Measurements from ENCODE around the gene TIFAB.

TIFAB gene

GRCh38 chr5:135444881-135445280 is 7.3 kb downstream of the TIFAB start:
- no peak overlapping the region for H3K27ac ChIP-seq
- no peak for DNase-seq (ENCODE audit: low read depth, low spot score)

DNA sequence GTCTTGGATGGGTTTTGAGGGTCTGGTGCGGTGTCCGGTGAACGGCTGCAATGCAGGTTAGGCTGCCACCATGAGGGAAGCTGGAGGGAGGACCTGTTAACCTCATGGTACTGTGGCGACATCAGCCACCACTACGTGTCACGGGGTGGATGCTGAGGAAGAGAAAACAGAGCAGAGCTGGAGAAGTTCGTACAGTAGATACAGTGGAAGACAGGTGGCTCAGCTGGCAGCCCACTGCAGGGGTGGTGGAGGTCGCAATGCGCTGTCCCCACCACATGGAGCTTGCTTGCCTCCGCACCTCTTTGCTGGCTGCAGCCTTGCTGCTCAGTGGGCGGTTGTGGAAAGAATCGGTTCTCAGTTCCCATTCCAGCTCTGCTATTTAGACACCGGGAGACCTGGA is 7.8 kb downstream of the TIFAB start:
- no peak for DNase-seq (ENCODE audit: low read depth, low spot score)
- no peak overlapping the region for H3K27ac ChIP-seq

- H3K27ac ChIP-seq: no peak overlapping the region
- no peak for DNase-seq (ENCODE audit: low read depth, low spot score)
Measured at GRCh38 chr5:135443161-135443960, 8.8 kb downstream of the TIFAB start.

DNA sequence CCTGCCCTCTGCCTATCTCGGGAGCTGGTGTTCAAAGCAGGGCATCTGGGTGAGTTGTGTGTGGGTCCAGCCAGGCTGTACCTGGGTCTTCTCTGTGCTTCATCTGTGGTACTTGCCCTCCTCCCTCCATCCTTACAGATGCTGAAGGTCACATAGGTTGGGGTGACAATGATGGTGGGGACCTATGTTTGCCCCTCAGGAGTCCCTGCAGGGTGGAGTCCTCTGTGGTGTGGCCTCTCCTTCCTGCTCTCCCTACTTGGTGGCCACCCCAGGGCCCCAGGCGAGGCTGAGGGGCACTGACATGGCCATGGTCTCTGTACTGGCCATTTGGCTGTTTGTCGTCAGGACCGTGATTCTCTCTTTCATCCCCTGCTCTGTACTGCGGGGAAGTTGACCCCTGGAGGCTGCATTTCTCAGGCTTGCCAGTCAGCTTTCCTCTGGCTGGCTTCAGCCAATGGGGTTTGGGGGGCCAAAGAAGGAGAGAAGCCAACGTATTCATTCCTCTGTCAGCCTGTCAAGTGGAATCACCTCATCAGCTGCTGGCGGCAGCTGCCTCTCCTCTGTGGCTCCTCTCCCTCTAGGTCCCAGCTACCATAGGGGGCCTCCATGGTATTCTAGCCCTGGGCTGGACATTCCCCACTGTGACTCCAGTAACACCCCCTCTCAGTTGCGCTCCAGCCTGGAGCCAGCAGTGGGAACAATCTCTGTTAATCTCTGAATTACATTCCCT is 9.6 kb downstream of the TIFAB start:
- H3K27ac ChIP-seq: no peak overlapping the region
- DNase-seq (ENCODE audit: low read depth, low spot score): no peak

GRCh38 chr5:135441919-135442318 is 10.2 kb downstream of the TIFAB start:
- no peak overlapping the region for H3K27ac ChIP-seq

DNA sequence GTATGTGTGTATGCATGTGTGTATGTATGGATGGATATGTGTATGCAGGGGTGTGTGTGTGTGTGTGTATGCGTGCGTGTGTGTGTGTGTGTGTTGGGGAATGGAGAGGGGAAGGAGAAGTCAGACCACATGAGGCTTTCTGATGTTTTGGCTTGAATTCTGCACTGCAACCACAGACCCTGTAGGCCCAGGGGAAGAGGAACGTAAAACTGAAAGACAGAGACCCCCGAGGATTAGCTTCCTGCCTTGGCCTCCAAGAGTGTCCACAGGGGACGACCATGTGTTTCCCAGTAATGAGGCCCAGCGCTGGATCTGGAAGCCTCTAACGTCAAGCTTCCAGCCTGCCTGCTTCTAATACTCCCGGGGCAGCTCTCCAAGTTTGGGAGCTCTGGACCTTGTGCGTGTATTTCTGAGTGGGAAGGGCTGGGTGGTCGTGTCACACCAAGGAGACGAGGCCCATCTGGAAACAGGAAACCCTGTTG is 10.8 kb downstream of the TIFAB start:
- no peak overlapping the region for H3K27ac ChIP-seq
- no peak for DNase-seq (ENCODE audit: low read depth, low spot score)

More at GRCh38 chr5:135441919-135442318, 10.2 kb downstream of the TIFAB start:
- DNase-seq (ENCODE audit: low read depth, low spot score): no peak

DNA sequence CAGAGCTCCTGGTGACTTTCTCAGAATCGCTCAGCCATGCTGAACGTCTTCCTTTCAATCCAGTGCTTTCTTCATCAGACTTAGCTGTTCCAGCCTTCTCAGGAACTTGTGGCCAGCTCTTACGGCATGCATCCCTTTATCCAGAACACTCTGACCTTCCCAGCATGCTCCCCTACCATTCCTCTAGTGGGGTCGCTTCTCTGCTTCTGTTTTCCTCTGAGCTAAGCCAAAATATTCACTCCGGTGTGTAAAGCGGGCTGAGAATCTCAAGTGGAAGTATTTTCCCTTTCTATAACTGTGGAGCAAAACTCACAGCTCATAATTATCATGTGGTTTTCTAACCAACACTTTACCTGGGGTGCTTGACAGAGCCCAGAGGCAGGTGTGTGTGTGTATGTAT is 11.2 kb downstream of the TIFAB start:
- H3K27ac ChIP-seq: no peak overlapping the region
- no peak for DNase-seq (ENCODE audit: low read depth, low spot score)

- no peak overlapping the region for H3K27ac ChIP-seq
- DNase-seq (ENCODE audit: low read depth, low spot score): no peak
Measured at GRCh38 chr5:135439231-135440205, 12.6 kb downstream of the TIFAB start.

DNA sequence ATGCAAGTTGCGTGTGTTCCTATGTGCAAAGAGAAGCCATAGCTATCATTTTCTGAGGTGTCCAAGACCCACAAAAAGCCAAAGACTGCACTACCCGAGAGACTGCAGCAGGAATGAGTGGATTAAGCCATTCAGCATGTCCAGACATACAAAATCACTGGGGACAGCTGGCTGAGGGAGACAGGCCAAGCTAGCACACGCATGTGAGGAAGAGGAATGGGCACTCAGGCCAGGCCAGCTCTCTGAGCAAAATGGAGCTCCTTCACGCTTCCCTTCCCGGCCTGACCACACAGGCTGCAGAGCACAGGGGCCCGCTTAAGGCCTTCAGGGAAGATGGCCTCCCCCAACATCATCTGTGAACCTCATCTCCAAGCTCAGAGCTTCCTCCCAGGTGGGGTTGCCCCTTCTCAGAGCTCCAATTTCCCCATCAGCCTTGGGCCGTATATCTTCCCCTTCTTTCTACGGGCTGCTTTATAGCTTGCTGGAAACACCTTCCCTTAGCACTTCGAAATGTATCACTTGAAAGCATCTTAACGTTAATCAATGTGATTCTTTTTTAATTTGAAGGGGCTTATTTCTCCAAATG is 13.4 kb downstream of the TIFAB start:
- H3K27ac ChIP-seq: no peak overlapping the region
- no peak for DNase-seq (ENCODE audit: low read depth, low spot score)

DNA sequence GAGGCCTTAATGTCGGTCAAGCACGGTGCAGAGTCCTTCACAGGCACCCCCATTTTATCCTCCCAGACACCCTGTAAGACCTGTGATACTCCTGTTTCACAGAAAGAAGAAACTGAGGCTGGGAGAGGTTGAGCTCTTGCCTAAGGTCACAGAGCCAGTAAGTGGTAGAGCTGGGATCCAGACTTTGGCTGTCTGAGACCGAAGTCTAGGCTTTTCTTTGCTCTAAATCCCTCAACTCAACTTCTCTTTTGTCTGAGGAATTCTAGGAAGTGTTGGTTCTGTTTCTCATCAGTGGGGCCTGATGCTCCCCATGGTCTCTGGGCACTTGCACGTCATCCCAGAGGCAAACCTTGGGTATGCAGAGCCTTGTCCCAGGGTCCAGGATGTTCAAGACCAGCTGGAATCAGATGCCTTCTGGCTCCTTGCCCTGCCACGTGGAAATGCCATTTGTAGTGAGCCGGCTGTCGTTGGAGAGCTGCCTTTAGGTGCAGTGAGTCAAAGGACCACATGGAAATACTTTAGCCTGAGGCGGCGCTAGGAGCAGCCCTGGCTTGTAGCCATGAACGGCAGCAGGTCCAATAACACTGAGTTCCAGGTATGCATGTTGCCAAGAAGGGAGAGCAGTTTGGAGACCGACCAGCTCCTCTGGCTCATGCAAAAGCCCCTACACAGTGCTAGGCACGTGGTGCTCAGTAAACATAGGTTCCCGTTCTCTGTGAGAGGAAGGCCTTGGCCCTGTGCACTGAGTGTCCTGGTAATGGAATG is 14.2 kb downstream of the TIFAB start:
- peak; percentile 29 for DNase-seq (ENCODE audit: low read depth, low spot score)
- H3K27ac ChIP-seq: no peak overlapping the region

DNA sequence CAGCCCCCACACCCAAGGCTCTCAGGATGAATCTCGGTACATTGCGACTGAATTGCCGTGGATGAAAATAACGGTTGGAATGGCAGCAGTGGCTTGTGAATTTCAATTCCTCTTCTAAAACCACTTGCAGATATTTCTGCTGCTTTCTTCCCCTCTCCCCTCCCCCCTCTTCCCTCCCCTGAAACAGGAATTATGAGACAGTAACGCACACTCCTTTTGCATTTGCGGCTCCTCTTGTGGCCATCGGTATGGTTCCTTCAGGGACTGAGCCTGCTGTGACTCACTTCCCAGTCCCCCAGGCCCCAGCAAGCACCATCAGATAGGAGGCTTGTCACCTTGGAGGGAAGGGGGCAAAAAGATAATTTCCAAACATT is 14.7 kb downstream of the TIFAB start:
- no peak overlapping the region for H3K27ac ChIP-seq

GRCh38 chr5:135436951-135437418 is 15.2 kb downstream of the TIFAB start:
- no peak overlapping the region for H3K27ac ChIP-seq
- no peak for DNase-seq (ENCODE audit: low read depth, low spot score)

More for the DNA sequence above, 14.7 kb downstream of the TIFAB start:
- DNase-seq (ENCODE audit: low read depth, low spot score): no peak

GRCh38 chr5:135435467-135436330 is 16.5 kb downstream of the TIFAB start:
- no peak for DNase-seq (ENCODE audit: low read depth, low spot score)
- H3K27ac ChIP-seq: no peak overlapping the region

DNA sequence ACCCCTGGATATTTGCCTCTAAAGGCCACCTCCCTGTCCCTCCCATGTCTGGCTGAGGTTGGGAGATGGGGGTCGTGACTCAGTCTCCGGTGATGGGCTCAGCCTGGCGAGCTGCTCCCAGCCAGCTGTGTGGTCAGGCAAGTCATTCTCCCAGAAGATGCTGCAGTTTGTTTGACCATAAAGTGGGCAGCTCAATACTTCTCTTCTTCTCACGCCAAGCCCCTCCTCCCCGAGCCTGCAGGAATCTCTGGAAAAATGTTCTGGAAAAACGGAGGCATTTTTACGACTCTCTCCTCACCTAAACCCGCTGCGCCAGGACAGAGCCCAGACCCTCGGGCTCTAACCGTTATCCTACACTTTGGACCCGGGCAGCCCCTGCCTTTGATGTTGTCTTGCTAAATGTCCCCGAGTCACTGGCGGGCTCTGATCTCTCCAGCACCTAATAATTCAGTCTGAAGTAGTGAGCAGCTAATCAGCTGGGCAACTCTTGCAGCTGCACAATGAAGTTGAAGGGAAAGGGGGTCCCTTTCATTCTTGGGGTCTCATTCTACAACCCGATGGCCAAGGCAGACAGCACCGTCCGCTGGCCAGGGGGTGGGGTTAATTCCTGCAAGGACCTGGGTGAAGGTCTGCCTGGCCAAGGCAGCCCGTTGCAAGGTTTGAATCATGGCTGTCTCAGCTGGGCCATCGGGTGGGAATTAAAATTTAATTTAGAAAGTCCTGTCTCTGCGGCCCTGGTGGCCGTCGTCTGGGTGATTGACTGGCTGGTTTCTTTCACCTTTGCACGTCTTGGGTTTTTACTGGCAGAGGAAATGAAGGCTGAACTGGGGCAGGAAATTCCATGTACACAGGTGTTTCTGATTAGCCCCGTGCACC is 17.3 kb downstream of the TIFAB start:
- no peak for DNase-seq (ENCODE audit: low read depth, low spot score)
- H3K27ac ChIP-seq: no peak overlapping the region

GRCh38 chr5:135433681-135434426 is 18.3 kb downstream of the TIFAB start:
- no peak overlapping the region for H3K27ac ChIP-seq
- no peak for DNase-seq (ENCODE audit: low read depth, low spot score)

DNA sequence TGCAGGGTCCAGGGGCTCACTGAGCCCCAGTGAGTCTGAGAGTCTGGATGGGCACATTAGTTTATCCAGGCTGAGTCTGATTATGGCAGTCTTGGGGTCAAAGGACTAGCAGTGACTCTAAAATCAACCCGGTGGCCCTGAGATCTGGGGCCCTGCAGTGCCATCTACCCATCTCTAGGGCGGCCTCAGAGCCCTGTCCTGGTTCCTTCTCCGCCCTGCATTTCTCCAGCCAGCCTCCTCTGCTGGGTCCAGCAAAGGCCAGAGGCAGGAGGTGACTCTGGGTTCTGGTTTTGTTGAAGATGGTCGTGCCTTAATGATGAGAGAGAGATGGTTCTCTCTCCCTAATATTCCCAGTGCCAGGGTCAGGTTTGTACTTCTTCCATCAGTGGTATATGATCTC is 20.0 kb downstream of the TIFAB start:
- DNase-seq (ENCODE audit: low read depth, low spot score): no peak
- H3K27ac ChIP-seq: no peak overlapping the region

DNA sequence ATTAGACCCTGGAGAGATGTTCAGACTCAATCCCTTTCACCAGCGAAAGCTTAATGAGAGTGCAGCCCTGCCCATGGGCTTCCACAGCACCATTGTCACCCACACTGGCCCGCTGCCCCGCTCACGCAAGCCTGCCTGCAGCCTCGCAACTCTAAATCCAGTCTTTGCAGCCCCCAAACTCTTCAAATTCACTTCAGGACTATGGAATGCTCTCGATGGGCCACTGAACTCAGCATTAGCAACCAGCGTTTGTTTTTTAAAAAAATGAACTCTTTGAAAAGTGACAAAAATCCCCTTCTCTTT is 22.1 kb downstream of the TIFAB start:
- no peak overlapping the region for H3K27ac ChIP-seq

More for the DNA sequence above, 22.1 kb downstream of the TIFAB start:
- DNase-seq (ENCODE audit: low read depth, low spot score): no peak

Measured in epithelial cell of prostate (primary cell).